ENCODE results near the gene CTNNBIP1. TPM values are rescaled to one million over a fixed set of nuclear protein-coding genes. Genes with fewer than 3 reads are reported as not detected.

The CTNNBIP1 gene
- total and polyA plus RNA-seq, 2 of the 8 experiments (the other 6 are each of a cell fraction or from before 2014, with no cell fraction given) = 40.9 to 46.6 TPM

- TF ChIP-seq SAP30 (IDR thresholded peaks at IDR 0.05; ENCODE audit: insufficient read depth, insufficient replicate concordance, low read length) (no peak), ASH2L (IDR thresholded peaks at IDR 0.05; ENCODE audit: low read length) (no peak), SIX5 (IDR thresholded peaks at IDR 0.05; ENCODE audit: low read depth, low read length) (no peak)
These were observed 89.5 kb downstream of the CTNNBIP1 start (continued) for GRCh38 chr1:9820521-9820920.
